GM18505 (cell line): ENCODE data around the gene PTH1R.

Experiments used
- ATAC-seq: cut with Tn5 transposase; IDR thresholded peaks from one replicate; pipeline ENCODE4 v1.9.1; 2021; ENCODE audit not compliant: unreplicated experiment
- POLR2A ChIP-seq: IDR thresholded peaks from 4 replicates; pipeline ENCODE4 v1.6.1; 2011; ENCODE audit warnings: borderline replicate concordance; ENCODE audit not compliant: insufficient read depth, insufficient read length; ENCODE audit errors: extremely low read depth

The PTH1R gene

DNA sequence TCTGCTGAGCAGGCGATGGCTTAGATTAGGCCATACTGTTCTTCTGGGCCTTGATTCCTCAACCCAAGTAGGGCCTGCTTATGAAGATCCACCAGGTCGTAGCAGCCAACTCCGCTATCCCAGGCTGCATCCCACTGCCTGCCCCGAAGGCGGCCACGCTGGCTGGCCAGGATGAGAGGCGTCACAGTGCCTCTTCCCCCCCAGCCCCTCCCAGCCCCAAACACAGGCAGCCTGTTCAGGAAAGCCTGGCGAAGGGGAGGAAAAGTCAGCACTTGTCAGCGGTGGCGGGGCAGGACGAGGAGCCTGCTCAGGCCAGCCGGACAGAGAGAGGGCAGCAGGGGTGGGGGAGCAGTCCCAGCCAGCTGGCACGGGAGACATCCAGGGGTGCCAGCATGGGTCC lies 11.2 kb downstream of the PTH1R start:
- ATAC-seq, result no peak
- no peak for TF ChIP-seq POLR2A

DNA sequence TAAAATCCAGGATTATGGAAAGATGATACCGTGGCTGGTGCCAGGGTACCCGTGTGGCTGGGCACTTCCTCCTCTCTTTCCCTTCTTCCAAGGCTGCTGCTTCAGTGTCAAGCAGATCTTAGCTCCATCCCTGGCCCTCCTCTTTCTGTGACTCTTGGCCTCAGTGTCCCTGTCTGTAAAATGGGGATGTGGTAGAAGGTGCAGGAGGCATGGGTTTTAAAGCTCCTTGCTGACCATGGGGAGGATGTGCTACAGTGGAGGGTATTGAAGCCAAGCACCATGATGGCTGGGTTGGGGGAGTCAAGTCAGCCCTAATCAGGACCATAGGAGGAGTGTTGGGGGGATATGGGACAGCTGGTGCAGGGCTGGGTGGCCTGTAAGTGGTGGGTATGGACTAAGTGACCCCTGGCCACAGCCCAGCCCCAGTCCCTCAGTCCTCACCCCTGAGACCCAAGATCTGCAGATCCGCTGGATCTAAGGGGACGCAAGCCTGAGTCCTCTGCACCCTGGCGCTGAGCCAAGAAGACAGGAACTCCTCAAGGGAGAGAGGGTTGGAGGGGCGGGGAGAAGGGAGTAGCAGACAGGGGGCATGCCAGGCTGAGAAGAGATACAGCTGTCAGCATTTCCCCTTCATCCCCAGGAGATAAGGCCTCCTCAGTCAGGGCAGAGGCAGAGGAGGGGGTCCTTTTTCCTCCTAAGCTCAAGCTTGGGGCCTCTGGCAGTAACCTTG lies 12.0 kb downstream of the PTH1R start:
- TF ChIP-seq POLR2A, result no peak
- no peak for ATAC-seq

DNA sequence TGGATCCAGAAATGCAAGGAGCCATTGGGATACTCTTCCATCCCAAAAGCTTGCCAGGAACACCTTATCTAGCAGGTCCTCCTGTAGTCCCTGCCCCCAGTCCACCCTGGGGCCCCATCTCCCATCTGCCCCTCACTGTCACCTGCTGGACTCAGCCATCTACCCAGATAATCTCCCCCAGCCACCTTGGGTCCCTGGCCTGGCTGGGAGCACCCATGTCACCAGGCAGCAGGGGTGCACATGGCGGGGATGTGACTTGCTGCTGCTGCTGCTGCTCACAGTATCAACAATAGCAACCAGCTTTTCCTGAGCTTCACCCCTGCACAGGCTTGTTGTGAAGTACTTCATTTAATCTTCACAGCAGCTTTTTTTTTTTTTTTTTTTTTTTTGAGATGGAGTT lies 12.6 kb downstream of the PTH1R start:
- no peak for TF ChIP-seq POLR2A
- no peak for ATAC-seq

DNA sequence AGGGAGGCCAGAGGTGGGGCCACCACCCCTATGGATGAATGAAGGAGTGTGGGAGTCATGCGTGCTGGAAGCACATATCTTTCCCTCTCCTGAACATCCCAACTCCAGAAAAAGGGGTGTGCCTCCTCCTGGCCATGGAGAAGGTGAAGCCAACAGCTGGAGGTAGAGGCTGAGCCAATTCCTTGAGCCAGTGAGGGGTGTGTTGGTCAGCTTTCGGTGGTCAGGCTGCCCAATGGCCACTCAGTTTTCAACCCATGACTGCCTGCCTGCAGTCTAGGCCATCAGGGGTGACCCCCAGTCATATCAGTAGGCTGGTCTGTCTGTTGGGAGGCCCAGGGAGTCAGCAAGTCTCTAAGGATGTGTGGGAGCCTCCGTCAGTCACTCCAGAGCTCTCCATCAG lies 13.6 kb downstream of the PTH1R start:
- no peak for ATAC-seq
- TF ChIP-seq POLR2A, result no peak

DNA sequence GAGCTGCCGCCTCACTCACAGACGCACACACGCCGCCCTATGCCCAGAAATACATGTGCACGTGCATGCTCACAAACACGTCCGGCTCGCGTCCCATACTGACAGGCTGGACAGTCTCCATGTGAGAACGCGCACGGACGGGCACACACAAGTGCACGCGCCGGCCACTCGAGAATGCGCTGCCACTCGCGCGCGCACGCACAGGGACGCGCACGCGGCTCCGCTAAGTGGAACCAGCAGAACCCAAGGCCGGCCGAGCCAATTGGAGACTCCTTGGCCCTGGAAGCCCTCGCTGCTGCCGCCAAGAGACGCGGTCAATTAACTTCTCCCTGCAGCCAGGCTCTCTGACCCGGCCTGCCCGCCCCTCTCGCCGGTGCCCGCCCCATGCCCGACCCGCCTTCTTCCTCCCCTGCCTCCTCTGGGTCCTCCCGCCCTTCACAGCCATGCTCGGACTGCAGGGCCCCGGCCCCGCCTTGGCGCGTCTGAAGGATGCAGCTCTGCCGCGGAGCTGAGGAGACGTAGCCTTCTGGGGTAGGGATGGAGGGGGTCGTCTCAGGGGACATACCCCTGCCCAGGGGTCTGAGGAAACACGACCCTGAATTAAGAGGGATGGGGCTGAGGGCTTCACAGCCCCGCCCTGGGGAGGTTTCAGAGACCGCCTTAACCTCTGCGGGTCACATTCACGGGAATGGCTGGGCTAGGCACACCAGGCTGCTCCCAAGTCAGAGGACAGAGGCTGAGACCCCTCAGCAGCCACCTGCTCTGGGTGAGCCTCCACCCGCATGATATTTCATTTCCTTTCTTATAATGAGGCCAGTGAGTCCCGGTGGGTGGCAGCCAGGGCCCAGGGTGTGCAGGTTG lies 15.0 kb downstream of the PTH1R start:
- no peak for ATAC-seq

DNA sequence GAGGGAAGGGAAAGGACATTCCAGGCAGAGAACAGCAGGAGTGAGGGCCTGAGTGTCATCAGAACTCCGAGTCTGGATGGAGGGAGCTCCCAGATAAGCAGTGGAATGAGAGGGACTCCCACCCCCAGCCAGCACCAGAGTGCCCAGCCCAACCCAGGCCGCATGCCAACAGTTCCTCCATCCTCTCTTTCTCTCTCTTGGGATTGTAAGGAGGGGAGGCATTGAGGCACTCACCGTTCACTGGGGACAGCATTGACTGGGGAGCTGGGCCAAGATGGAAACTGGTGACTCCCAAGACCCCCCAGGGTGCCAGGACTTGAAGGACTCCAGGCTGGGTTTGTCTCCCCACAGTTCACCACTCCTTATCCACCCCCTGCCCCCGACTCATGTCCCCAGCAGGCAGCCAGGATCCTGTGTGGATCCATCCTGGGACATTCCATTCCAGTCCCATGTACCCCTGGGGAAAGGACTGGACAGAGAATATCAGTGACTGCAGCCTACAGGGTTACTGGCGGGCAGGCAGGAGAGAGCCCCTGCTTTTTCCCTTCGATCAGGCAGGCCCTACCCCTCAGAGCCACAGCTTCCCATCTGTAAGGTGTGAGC lies 15.7 kb downstream of the PTH1R start:
- no peak for TF ChIP-seq POLR2A
- no peak for ATAC-seq

More for the DNA sequence above, 15.0 kb downstream of the PTH1R start:
- TF ChIP-seq POLR2A, result no peak

DNA sequence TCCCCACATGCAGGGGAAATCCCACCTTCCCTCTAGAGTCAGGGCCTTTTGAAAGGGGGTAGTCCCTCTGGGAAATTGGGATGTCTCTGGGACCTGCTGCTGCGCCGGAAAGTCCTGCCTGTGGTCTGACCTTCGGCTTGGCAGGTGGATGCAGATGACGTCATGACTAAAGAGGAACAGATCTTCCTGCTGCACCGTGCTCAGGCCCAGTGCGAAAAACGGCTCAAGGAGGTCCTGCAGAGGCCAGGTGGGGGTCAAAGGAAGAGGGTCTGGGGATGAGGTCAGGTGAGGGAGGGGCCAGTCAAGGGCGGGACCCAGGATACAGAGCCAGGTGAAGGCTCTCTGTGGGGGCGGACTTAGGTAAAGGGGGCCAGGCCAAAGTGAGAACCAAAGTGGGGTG lies 16.2 kb downstream of the PTH1R start:
- no peak for ATAC-seq
- no peak for TF ChIP-seq POLR2A

DNA sequence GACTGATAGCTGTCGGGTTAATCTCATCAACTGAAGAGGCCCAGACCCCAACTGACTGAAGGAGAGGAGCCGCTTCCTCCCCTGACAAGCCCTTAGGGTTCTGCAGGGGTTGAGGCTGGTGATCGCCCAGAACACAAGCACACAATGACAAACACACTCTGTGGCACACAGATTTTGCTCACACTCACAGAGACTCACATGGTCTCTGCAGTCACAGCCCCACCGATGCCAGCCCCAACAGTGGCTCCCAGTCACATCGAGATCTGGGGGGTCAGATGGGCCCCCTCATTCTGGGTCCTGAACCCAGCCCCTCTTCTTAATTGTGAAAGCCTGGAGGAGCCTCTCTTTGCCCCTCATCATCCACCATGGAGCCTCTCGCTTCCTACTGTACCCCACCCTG lies 16.7 kb downstream of the PTH1R start:
- ATAC-seq, result no peak
- TF ChIP-seq POLR2A, result no peak

DNA sequence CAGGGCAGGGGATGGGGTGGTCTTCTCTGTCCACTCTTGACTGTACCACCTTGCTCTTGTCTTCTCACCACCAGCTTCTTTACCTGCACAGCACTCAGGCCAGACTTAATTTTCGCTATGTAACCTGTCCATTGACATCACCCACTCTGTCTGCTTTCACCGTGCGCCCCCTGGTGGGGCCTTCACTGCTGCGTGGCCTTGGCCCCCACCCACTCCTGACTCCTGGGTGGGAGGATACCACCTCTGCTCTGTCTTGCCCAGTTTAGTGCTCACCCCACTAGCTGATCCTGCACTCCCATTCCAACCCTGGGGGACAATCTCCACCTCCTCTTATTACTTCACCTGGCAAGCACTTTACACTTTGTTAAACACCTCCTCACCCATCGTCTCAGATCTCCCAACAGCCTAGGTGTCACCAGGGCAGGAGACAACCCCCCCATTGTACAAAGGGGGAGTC lies 17.7 kb downstream of the PTH1R start:
- ATAC-seq, result no peak
- TF ChIP-seq POLR2A, result no peak

DNA sequence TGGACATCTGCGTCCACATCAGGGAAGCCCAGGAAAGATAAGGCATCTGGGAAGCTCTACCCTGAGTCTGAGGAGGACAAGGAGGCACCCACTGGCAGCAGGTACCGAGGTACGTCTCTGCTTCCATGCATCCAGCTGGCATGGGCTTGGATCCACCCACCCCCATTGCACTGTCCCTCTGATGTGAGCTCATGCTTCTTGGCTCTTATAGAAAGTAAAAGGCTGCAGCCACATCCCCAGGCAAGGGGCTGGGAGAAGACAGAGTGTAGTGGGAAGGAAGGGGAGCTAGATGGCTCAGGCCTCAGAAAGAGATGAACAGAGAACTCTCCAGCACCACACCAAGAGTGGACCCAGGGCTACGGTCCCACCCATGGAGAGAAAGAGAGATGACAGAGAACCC lies 18.2 kb downstream of the PTH1R start:
- no peak for ATAC-seq
- TF ChIP-seq POLR2A, result no peak

DNA sequence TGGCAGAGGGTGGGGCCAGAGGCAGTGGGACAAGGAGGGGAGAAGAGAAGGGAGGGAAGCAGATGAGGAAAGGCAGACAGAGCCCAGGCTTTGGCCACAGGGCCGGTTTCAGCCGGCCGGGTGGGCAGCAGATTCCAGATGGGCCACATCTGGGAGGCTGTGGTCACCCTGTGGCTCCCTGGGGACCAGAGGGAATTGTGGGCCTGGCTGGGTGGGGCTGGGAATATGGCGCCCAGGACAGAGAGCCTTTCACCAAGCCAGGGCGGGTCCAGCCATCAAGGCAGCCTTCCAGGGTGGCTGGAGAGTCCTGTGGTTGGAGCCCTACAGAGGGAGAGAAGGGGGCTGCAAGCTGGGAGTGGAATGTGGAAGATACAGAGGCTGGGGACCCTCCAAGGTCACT lies 18.9 kb downstream of the PTH1R start:
- ATAC-seq, result no peak
- no peak for TF ChIP-seq POLR2A

DNA sequence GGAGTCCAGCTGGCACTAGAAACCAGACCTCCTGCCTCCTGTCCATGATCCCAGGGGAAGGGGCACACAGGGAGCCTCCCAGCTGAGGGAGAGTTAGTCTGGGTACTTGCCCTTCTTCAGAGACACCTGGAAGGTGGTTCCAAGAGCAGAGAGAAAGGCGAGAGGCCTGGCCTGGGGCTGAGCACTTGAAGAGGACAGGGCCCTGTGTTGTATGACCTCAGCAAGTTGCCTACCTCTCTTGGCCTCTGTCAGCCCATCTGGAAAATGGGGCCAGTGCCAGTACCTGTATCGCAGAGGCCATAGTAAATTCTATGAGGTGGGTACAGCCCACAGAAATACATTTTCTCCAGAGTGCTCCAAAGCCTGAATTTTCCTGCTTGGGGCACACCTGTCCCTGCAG lies 19.5 kb downstream of the PTH1R start:
- TF ChIP-seq POLR2A, result no peak
- ATAC-seq, result no peak

DNA sequence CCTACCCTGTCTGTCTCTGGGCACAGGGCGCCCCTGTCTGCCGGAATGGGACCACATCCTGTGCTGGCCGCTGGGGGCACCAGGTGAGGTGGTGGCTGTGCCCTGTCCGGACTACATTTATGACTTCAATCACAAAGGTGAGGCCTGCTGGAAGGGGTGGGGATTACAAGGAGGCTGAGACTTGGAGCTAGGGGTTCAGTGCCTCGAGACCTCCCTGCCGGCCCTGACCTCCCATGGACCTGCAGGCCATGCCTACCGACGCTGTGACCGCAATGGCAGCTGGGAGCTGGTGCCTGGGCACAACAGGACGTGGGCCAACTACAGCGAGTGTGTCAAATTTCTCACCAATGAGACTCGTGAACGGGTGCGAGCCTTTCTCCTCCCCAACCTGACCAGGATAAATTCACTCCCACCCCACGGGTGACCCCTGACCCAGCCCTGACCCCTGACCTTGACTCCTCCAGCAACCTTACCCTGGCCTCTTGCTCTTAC lies 20.4 kb downstream of the PTH1R start:
- ATAC-seq, result no peak
- TF ChIP-seq POLR2A, result no peak

DNA sequence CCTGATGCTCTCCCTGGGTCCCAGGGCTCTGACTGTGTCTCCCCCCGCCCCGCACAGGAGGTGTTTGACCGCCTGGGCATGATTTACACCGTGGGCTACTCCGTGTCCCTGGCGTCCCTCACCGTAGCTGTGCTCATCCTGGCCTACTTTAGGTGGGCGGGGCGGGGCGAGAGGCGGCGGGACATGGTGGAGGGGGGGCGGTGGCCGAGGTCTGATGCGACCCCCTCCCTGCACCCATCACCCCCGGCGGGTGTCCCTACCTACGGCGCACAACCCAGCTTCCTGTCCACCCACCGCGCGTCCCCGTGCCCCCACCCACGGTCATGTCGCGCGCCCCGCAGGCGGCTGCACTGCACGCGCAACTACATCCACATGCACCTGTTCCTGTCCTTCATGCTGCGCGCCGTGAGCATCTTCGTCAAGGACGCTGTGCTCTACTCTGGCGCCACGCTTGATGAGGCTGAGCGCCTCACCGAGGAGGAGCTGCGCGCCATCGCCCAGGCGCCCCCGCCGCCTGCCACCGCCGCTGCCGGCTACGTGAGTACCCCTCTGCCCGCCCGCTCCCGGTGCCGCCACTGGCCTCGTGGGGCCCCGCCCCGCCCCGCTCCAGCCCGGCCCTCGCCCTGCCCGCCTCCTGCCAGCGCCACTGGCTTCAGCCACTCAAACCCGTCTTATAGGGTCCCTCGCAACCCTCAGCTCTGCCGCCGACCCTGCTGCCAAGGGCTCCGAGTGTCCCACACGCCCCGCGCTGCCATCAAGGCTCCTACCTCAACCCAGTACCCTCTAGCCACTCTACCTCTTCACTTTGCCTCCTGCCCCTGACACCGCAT lies 21.0 kb downstream of the PTH1R start:
- no peak for TF ChIP-seq POLR2A

More for the DNA sequence above, 21.0 kb downstream of the PTH1R start:
- ATAC-seq, result no peak
